Measurements from ENCODE around the gene GCNT1.
"Not testable (repeated sequence)": the region's sequence is repeated elsewhere in the genome, so short reads cannot be mapped to it uniquely, and the experiment has no call there.

Gene GCNT1

DNA sequence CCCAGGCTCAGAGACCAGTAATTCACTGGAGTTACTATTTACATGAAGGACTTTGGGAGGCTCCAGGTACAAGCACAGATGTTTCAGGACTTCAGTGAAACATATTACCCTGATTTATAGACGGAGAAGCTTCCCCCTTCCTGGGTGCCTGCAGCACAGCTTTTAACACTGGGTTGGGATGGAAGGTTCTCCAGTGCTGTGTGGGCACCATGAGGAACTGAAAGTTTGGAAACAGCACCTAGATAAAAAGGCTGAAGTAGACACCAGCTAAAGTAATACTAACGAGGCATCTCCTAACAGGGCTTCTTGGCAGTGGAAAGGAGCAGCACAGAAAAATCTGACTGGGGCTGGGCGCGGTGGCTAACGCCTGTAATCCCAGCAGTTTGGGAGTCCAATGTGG is 70.7 kb downstream of the GCNT1 start:
- DNase-seq (ENCODE audit: extremely low spot score): no peak
- CTCF ChIA-PET: interaction anchor here (1.3 kb wide), 1 partner anchor 13 kb away, joined by 3 read pairs; no protein-coding TSS in a partner anchor
- POLR2A ChIA-PET: interaction anchor here (0.6 kb wide), 1 partner anchor 91 kb away, joined by 7 read pairs; no protein-coding TSS in a partner anchor
- TF ChIP-seq, protein P1, sequence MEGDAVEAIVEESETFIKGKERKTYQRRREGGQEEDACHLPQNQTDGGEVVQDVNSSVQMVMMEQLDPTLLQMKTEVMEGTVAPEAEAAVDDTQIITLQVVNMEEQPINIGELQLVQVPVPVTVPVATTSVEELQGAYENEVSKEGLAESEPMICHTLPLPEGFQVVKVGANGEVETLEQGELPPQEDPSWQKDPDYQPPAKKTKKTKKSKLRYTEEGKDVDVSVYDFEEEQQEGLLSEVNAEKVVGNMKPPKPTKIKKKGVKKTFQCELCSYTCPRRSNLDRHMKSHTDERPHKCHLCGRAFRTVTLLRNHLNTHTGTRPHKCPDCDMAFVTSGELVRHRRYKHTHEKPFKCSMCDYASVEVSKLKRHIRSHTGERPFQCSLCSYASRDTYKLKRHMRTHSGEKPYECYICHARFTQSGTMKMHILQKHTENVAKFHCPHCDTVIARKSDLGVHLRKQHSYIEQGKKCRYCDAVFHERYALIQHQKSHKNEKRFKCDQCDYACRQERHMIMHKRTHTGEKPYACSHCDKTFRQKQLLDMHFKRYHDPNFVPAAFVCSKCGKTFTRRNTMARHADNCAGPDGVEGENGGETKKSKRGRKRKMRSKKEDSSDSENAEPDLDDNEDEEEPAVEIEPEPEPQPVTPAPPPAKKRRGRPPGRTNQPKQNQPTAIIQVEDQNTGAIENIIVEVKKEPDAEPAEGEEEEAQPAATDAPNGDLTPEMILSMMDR (IDR thresholded peaks at IDR 0.05; ENCODE audit: control extremely low read depth, extremely low read depth, low read depth, missing control alignments): no peak

DNA sequence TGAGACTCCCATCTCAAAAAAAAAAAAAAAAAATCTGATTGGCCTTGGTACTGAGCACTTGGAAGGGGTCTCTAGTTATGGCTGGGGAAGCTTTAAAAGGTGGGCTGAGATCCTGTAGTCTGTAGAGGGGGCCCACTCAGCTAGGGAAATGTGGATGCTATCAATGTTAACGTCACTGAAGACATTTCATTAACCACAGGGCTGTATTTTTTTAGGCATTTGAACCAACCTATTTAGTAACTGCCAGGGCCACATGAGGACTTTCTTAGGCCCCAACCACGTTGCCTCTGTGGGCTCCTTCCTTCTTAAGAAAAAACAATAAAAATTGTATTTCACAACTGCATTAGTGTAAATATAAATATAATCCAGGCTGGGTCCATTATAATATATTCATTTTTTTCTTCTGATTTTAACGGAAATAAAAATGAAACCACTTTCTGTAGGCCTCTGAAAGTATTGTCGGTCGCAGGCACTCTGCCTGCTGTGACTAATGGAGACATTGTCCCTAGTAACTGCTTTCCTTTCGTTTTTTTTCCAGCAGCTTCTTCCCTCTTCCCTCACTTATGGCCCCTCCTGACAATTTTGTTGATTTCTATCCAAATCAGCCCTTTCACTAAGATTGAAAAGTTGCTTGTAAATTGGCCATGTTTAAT is 71.6 kb downstream of the GCNT1 start:
- no peak for DNase-seq (ENCODE audit: extremely low spot score)
- POLR2A ChIA-PET: no interaction called here
- CTCF ChIA-PET: interaction anchor here (0.6 to 1.0 kb wide), 2 partner anchors 9 to 22 kb away, joined by 3 read pairs; no protein-coding TSS in a partner anchor
- TF ChIP-seq, protein P1 (IDR thresholded peaks at IDR 0.05; ENCODE audit: control extremely low read depth, extremely low read depth, low read depth, missing control alignments): no peak

DNA sequence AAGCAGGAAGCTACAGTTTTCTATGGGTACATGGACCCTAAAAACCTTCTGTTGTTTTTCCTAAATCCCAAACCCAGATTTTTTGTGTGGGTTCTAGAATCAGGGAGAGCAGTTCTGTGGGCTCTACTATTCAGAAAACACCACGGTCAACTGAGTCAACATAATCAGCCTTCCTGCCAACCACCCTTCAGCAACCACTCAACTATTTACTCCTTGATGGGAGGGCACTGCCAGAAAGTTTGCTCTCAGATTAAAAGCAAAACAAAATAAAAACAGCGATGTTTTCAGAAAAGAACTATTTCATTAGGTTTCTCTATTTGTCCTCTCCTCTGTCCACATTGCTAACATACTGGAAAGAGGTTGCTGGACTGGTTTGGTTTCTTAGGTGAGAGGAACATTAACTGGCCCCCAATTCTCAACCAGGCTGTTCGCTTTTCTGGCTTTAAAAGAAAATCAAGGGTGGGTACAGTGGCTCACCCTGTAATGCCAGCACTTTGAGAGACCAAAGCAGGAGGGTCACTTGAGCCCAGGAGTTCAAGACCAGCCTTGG is 72.3 kb downstream of the GCNT1 start:
- ChIA-PET POLR2A (no interaction called here), CTCF (interaction anchor here (1.0 kb wide), 1 partner anchor 8 kb away, joined by 3 read pairs; no protein-coding TSS in a partner anchor)
- TF ChIP-seq, protein P1 (IDR thresholded peaks at IDR 0.05; ENCODE audit: control extremely low read depth, extremely low read depth, low read depth, missing control alignments): no peak
- DNase-seq (ENCODE audit: extremely low spot score): no peak

DNA sequence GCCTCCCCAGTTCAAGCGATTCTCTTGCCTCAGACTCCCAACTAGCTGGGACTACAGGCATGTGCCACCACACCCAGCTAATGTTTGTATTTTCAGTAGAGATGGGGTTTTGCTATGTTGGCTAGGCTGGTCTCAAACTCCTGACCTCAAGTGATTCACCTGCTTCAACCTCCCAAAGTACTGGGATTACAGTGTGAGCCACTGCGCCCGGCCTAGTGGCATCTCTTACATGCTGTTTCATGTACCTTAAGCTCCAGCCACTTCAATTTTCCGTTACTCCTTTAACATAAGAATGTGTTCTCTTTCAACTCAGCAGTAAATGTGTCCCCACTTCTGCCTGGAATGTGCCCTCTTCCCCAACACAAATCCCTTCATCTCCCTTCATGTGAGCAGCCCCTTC is 73.9 kb downstream of the GCNT1 start:
- DNase-seq (ENCODE audit: extremely low spot score): not testable (repeated sequence)
- CTCF ChIA-PET: interaction anchor here (1.3 to 1.8 kb wide), 3 partner anchors 13 to 26 kb away, joined by 3 to 6 read pairs (median 4); no protein-coding TSS in a partner anchor
- POLR2A ChIA-PET: interaction anchor here (1.1 kb wide), 1 partner anchor 61 kb away, joined by 4 read pairs; no protein-coding TSS in a partner anchor

DNA sequence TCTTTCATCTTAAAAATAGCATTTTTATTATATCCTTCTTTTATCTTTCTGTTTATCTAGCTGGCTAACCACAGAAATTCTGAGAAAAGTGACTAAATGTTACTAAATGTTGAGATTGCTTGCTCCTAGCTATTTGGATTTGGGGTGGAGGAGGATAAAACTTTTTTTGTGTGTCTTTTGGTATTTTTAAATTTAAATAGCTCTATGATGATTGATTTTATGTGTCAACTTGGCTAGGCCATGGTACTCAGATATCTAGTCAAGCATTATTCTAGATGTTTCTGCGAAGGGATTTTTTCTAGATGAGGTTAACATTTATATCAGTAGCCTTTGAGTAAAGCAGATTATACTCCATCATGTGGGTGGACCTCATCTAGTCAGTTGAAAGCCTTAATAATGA is 75.0 kb downstream of the GCNT1 start:
- CTCF ChIA-PET: interaction anchor here (1.2 to 1.8 kb wide), 5 partner anchors 10 to 125 kb away, joined by 3 to 6 read pairs (median 4); no protein-coding TSS in a partner anchor
- POLR2A ChIA-PET: no interaction called here
- DNase-seq (ENCODE audit: extremely low spot score): no peak
- TF ChIP-seq, protein P1 (IDR thresholded peaks at IDR 0.05; ENCODE audit: control extremely low read depth, extremely low read depth, low read depth, missing control alignments): no peak

DNA sequence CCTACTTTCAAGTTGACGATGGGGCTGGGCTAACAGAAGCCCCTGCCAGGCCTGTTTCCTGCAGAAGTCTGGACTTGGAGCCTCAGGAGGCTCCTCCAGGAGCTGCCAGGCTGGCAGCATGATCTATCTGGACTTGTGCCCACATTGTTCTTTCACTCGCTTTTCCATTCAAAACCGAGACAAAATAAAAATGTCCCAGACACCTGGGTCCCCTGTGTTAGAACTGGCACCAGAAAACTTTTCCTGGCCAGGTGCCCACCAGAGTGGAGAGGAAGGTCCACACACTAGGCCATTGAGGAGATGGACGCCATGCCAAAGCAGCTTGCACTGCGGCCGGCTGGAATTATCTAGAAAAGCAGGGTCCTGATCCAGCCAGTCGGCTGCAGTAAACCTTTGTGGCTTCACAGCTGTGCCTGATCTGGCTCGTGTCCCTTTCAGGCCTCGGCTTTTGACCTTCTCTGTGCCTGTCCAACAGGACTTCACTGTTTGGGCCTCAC is 78.2 kb downstream of the GCNT1 start:
- TF ChIP-seq, protein P1 (IDR thresholded peaks at IDR 0.05; ENCODE audit: control extremely low read depth, extremely low read depth, low read depth, missing control alignments): no peak
- ChIA-PET POLR2A (no interaction called here), CTCF (no interaction called here)
- no peak for DNase-seq (ENCODE audit: extremely low spot score)

DNA sequence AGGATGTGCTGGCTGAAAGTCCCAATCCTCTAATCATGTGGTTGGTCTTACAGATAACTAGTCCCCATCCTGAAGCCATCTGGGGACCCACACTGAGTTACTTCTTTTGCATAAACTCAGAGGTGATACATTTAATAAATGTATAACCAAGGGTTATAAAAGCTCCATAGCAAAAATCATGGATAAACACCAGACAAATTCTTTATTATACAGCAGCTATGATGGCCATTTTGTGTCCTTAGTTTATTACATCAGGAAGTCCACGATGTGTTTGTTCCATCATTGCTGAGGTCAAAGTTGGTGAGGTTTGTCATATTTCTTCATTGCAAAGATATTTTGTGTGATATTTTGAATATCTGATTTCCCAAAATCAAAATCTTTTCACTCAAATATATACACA is 80.2 kb downstream of the GCNT1 start:
- TF ChIP-seq, protein P1 (IDR thresholded peaks at IDR 0.05; ENCODE audit: control extremely low read depth, extremely low read depth, low read depth, missing control alignments): no peak
- CTCF ChIA-PET: interaction anchor here (1.5 kb wide), 1 partner anchor 8 kb away, joined by 3 read pairs; no protein-coding TSS in a partner anchor
- no peak for DNase-seq (ENCODE audit: extremely low spot score)
- POLR2A ChIA-PET: interaction anchor here (0.6 kb wide), 1 partner anchor 9 kb away, joined by 3 read pairs; no protein-coding TSS in a partner anchor
